HUDEP-2 (cell line): ENCODE data around the gene HDAC4.

Source experiments
- DNase-seq, 76 experiments: peaks; one replicate each; lab custom pipeline; 2025; ENCODE audit not compliant: unreplicated experiment in 76 of 76; lab: John Stamatoyannopoulos, UW

HDAC4 gene

GRCh38 chr2:239260546-239261327, 140.1 kb downstream of the HDAC4 start:
- no peak for DNase-seq

DNA sequence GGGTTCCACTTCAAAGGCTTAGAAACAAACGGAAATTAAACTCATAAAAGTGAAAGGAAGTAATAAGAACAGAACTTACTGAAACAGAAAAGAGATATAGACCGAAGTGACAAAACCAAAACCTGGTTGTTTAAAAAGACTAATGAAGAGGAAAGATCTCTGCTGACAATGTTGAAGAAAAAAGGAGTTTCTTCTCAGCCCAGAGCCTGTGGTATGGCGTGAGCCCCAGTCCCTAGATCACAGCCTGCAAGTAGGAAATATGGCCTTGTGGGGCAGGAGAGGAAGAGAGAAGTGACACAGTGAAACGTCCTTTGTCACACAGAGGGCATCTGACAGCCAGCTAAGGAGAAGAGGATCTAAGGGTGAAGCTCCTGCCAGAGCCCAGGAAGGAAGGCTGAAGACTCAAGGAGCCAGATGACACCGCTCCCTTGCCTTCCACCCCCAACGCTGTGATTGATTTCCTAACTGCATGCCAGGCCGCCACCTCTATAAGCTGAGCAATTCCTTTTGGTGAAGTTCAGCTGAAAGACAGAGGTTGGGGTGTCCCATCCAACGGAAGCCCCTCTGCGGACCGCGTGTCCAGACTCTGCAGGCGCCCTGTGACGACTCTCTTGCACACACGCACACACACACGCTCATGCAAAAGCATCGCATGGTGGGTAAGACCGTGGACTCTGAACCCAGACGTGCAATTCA, 141.1 kb downstream of the HDAC4 start:
- DNase-seq = no peak

- DNase-seq = no peak
Observed at GRCh38 chr2:239259173-239259572, 141.6 kb downstream of the HDAC4 start.

GRCh38 chr2:239258248-239258647, 142.6 kb downstream of the HDAC4 start:
- DNase-seq = no peak

DNA sequence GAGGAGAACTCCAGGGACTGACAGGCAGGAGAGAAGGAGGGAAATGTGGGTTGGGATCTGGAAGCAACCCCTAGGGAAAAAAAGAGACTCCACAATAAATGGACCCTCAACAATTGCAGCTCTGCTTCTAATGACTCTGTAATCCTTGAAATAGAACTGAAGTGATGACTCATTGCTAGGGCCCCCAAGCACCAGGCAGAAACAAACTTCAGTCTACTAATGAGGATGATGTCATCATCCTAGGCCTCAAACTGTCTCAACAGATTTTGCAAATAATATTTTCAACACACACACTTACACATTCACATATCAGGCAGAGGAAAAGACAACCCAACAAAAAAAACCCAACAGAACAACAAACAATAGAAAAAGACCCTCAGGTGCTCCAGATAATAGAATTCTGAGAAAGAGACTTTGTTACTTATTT, 143.3 kb downstream of the HDAC4 start:
- DNase-seq = peak in 1 of 76 experiments; percentile 5

- no peak for DNase-seq
Observed at GRCh38 chr2:239256350-239256743, 144.5 kb downstream of the HDAC4 start.

DNA sequence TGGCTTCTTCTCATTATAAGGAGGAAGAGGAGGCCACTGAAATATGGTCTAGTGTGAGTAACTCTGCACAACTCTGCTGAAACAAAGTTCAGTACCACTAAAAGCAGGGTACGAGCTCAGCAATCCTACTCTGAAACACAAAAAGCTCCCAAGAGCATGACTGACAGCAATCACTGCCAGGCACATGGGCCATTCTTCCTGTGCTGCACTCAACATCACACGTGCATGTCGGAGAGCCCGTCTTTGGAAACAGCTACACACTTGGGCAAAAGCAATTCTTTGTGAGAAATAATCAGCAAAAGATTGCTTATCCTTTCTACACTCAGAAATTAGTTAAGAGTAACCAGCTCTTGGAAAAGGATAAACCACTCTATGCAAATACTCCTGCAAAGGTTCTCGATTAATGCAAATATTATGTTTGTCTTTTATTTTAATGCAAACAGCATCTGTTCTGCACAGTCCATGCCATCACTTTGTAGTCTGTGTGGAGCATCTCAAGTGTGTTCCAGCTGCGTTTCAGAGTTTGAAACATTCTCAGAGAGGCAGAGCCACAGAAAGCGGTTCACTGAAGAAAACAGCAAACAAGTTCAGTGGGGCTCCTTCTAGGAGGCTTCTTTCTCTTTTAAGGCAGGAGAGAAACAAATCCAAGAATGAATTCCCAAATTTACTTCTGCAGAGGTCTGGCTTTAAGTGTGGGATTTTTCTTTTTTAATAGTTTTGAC, 145.0 kb downstream of the HDAC4 start:
- DNase-seq = no peak

DNA sequence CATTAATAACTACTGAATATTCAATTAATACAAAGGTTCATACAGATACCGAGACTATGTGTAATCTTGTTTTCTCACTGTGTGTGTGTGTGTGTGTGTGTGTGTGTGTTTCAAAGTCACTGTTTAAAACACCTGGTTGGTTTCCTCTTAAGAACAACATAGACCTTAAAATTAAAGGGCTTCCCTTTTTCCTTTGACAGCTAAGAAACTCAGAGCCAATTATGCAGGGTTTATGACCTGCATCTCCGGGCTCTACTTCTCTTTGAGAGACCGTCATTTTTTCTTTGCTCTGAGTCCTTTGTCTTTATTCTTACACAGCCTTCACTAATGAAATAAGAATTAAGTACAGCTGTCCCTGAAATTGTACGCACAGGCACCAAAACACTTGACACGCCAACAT, 145.6 kb downstream of the HDAC4 start:
- no peak for DNase-seq

GRCh38 chr2:239253701-239254436, 147.0 kb downstream of the HDAC4 start:
- DNase-seq = no peak

GRCh38 chr2:239253264-239253663, 147.6 kb downstream of the HDAC4 start:
- DNase-seq = no peak

DNA sequence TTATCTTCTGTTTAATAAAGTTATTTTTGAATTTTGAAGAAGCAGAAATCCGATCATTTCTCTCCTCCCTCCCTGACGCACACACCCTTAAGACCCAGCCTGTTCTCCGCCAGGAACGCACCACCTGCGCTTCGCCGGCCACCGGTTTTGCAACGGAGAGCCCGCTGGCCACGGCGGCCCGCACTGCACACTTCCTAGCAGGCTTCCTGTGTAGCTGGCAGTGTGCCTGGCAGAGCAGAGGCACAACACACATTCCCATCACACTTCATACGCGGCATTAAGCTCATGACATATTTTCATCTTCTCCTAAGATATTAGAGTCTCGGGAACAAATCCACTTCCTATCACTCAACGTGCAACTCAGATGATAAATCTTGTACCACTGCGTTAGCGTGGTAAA, 148.0 kb downstream of the HDAC4 start:
- DNase-seq = no peak

DNA sequence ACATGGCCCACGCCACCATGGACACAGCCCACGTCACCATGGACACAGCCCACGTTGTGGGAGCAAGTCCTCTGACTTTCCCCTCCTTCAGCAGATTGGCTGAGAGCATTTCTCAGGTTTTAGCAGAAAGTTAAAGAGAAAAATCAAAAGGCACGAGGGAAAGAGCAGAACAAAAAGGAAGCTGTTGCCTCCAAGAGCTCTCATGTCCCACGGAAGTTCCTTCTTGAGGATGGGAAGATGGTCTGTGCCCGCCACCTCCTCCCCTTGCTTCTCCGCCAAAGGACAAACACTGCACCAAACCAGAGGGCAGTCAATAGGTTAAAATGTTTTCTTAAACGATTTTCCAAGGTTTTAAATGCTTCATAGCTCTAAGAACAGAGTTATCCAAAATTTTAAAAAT, 148.4 kb downstream of the HDAC4 start:
- no peak for DNase-seq

- DNase-seq = no peak
Observed at GRCh38 chr2:239251971-239252370, 148.8 kb downstream of the HDAC4 start.

DNA sequence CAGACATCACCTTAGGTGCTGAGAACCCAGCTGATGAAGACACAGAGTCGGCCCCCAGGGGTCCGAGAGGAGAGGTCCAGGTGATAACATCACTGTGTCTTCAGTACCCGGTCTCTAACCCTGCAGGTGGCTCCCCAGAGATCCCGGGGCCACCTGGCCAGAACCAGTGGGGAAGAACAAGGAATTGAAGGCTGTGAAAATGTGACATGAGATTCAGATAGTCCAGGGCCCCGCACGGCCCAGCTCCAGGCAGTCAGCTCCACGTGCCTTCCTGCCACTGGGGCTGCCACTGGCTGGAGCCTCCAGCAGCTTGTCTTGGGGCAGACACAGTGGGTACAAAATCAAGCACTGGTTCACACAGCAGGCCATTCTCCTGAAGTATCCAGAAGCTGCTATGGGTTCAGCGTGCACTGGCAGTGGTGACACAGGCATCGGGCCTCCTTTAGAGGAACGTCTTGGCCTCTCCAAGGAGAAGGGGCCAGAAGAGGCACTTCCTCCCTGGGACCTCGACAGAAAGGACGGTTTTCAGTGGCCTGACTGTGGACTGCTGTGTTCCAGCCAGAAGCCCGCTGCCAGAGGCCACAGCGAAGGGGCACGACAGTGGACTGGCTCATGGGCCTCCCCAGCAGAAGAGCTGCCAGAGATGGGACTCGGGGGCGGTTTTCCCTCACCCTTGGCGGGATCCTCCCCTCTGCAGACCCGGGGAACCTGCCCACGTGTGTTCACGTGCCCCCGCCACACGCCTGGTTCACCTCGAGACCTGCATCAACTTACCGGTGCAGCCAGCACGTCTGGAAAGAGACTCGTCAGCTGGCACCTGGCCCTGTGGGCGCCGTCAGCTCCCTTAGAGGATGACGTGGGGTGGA, 150.4 kb downstream of the HDAC4 start:
- no peak for DNase-seq

DNA sequence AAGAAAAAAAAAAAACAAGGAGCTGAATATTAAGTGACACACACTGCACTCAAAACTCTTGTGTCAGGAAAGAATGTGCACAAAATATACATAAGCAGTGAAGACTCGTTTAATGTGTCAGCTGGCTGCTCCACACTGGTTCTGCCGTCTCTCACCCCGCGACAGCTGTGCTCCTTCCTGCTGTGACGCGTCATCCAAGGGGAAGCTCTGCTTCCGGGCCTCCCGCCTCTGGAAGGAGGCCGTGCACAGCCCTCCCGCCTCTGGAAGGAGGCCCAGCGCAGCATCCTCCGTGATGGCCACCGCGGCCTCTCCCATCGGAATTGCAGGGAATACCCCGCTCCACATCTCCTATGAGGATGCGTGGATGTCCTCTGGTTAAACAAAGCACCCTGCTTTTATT, 151.0 kb downstream of the HDAC4 start:
- no peak for DNase-seq

GRCh38 chr2:239249048-239249447, 151.8 kb downstream of the HDAC4 start:
- no peak for DNase-seq

DNA sequence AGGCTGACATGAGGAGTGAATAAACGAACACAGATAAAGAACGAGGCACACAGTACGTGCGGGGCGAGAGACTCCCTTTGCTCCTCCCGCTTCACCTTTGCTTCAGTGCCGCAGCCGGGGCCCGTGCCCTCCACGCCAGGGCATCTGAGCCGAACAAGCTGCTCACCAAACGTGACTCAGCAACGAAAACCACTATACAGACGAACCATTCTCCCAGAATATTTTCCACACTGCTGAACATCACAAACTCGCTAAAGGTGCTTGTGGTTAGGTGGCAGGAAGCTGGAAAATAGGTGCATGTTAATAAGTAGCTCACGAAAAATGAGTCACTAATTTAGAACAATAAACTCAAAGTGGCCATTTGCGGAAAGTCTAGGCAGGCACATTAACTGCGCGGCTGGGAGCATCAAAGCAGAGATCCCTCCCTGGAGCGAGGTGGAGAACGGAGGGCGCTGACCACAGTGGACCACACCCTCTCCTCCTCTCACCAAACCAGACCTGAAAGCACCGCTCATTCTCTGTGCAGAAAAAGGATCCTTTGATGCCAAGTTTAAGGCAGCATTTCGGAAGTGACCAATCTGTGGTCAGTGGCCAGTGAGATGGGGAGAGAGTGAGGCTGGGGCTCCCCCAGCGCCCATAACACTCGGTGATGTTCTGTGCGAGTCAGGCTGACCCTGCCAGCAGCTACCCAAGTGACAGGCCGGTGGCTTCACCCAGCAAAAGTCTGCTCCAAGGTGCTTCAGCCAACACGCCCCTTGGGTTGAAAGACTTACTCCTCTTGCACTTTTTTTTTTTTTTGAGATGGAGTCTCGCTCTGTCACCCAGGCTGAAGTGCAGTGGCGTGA, 153.2 kb downstream of the HDAC4 start:
- DNase-seq = no peak

DNA sequence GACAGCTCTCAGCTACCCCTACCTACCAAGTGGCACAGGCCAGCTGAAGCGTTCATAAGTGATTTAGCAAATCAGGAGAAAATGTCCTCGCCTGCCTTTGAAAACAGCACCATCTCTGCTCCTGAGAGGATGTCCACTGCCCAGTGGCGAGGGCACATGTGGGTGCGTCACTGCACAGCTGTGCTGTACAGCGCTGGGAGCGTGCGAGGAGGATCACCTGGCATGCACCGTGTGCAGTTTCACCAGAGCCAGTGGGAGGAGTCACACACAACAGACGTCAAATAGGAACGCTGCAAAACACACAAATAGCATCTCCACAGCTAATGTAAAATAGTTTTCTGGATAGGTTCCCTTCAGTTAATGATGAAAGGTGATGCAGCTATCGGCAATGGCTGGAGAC, 154.1 kb downstream of the HDAC4 start:
- no peak for DNase-seq
